Fibroblast of lung (primary cell): Measurements from ENCODE around the gene SH3YL1.

ENCODE experiments used
- EZH2 ChIP-seq: IDR thresholded peaks from 2 replicates; pipeline ENCODE4 v1.5.1; 2012; ENCODE audit warnings: low read length, control low read depth, mild to moderate bottlenecking; ENCODE audit errors: missing control alignments
- TF ChIP-seq, protein P1 (sequence below), 2 donors: IDR thresholded peaks in 1 of 2; conservative IDR thresholded peaks in 1 of 2; 1 replicate in 1 of 2; 2 replicates in 1 of 2; pipeline ENCODE4 v1.5.1; 2011 to 2012; ENCODE audit warnings: low read length in 2 of 2, control low read depth in 1 of 2, inconsistent platforms in 1 of 2, low read depth in 1 of 2, mild to moderate bottlenecking in 1 of 2

DNA sequence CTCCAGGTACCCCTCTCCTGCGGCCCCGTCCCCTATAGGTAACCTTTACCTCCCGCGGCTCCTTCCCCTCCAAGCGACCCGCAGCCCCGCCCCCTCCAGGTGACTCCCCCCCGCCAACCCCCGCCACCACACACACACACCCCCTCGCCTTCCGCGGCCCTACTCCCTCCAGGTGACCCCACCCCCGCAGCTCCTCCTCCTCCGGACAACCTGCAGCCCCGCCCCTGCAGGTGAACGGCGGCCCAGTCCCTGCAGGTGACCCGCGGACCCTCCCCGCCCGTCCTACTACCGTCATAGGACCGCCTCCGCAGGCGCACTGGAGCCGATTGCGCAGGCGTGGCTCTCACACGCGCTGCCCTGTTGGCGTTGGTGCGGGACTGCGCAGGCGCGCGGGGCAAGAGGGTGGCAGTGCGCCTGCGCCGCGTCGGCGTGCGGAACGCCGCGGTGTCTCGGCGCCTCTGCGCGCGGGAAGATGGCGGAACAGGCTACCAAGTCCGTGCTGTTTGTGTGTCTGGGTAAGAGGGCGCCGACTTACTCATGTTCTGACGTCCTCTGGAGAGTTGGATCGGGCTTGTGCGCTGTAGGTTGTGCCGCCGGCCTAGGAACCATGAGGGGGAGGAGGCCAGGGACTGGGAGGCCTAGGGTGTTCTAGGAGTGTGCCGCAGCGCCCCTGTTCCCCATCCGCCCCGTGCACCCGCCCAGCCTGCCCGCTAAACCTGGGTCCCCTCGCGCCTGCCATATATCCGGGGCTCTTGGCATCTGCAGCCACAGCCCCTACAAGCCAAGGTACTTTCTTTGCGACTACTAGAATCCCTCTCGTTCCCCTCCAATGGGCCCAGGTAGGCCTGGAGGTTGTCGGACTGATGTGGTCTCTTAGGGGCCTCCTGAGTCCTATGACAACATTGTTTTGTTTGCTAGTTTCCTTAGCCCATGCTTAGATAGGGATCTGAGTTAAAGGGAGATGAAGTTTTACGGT is 949 bp upstream of the SH3YL1 start, which contains the start of gene ACP1:
- TF ChIP-seq, protein P1, sequence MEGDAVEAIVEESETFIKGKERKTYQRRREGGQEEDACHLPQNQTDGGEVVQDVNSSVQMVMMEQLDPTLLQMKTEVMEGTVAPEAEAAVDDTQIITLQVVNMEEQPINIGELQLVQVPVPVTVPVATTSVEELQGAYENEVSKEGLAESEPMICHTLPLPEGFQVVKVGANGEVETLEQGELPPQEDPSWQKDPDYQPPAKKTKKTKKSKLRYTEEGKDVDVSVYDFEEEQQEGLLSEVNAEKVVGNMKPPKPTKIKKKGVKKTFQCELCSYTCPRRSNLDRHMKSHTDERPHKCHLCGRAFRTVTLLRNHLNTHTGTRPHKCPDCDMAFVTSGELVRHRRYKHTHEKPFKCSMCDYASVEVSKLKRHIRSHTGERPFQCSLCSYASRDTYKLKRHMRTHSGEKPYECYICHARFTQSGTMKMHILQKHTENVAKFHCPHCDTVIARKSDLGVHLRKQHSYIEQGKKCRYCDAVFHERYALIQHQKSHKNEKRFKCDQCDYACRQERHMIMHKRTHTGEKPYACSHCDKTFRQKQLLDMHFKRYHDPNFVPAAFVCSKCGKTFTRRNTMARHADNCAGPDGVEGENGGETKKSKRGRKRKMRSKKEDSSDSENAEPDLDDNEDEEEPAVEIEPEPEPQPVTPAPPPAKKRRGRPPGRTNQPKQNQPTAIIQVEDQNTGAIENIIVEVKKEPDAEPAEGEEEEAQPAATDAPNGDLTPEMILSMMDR (conservative IDR thresholded peaks at IDR 0.05 in 1 of 2, IDR thresholded peaks at IDR 0.05 in 1 of 2; ENCODE audit: low read depth in 1 of 2, low read length in 2 of 2): no peak
- no peak for TF ChIP-seq EZH2
